Neural crest cell (in vitro differentiated cells): ENCODE measurements around the gene RGS7. TPM values are rescaled to one million over a fixed set of nuclear protein-coding genes. Genes with fewer than 3 reads are reported as not detected.

Experiments
- DNase-seq: peaks from one replicate; pipeline ENCODE4 v3.0.0; 2021; ENCODE audit warnings: low read depth, mixed read lengths, low spot score
- H3K27ac Mint-ChIP-seq: one replicate; pipeline ENCODE4 v1.8.0; 2021; ENCODE audit warnings: mild to moderate bottlenecking, mixed read lengths; ENCODE audit not compliant: unreplicated experiment
- H3K27me3 Mint-ChIP-seq: 2 replicates; pipeline ENCODE4 v1.8.0; 2021; ENCODE audit warnings: low read depth, mild to moderate bottlenecking, mixed read lengths
- H3K36me3 Mint-ChIP-seq: 2 replicates; pipeline ENCODE4 v1.8.0; 2021; ENCODE audit warnings: low read depth, mild to moderate bottlenecking, mixed read lengths
- H3K4me1 Mint-ChIP-seq: 2 replicates; pipeline ENCODE4 v1.8.0; 2021; ENCODE audit warnings: mixed read lengths
- H3K4me3 Mint-ChIP-seq: one replicate; pipeline ENCODE4 v1.8.0; 2021; ENCODE audit warnings: mild to moderate bottlenecking, mixed read lengths
- H3K9me3 Mint-ChIP-seq: 2 replicates; pipeline ENCODE4 v1.8.0; 2021; ENCODE audit warnings: mixed read lengths
- CTCF ChIP-seq: fragments of 200-600 bp; sonication (generic); conservative IDR thresholded peaks from 2 replicates; pipeline ENCODE4 v1.5.0; 2021; ENCODE audit warnings: antibody characterized with exemption, mild to moderate bottlenecking
- total RNA-seq: library from RNA; stranded (reverse); gene quantifications from 2 replicates; pipeline ENCODE4 v1.2.1, GENCODE V29; 2021

The RGS7 gene
- total RNA-seq, 1 donor from 2014 or later: 0.65 TPM

DNA sequence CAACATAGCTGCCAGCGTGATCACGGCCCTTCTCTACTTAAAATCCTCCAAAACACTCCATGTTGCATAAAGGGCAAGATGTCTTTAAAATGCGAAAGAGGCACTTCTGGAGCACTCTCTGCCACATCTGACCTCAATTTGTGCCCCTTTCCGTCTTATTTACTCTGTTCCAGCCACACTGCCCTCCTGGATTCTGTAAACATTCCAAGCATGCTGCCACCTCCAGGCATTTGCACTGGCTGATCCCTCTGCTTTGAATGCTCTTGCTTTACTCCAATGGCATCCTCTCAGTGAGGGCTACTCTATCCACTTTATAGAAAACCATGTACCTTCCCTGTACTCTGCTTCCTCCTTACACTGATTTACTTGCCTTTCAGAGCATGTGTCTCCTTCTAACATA, 5.3 kb upstream of the RGS7 start:
- Mint-ChIP-seq H3K9me3 (no peaks in the 10 kb centered on the region), H3K27ac (no peak overlapping the region), H3K4me1 (peaks cover 3% of the 10 kb centered on the region), H3K4me3 (no peak overlapping the region), H3K27me3 (peaks cover 46% of the 10 kb centered on the region), H3K36me3 (no peaks in the 10 kb centered on the region)
- DNase-seq: no peak
- TF ChIP-seq CTCF: no peak

DNA sequence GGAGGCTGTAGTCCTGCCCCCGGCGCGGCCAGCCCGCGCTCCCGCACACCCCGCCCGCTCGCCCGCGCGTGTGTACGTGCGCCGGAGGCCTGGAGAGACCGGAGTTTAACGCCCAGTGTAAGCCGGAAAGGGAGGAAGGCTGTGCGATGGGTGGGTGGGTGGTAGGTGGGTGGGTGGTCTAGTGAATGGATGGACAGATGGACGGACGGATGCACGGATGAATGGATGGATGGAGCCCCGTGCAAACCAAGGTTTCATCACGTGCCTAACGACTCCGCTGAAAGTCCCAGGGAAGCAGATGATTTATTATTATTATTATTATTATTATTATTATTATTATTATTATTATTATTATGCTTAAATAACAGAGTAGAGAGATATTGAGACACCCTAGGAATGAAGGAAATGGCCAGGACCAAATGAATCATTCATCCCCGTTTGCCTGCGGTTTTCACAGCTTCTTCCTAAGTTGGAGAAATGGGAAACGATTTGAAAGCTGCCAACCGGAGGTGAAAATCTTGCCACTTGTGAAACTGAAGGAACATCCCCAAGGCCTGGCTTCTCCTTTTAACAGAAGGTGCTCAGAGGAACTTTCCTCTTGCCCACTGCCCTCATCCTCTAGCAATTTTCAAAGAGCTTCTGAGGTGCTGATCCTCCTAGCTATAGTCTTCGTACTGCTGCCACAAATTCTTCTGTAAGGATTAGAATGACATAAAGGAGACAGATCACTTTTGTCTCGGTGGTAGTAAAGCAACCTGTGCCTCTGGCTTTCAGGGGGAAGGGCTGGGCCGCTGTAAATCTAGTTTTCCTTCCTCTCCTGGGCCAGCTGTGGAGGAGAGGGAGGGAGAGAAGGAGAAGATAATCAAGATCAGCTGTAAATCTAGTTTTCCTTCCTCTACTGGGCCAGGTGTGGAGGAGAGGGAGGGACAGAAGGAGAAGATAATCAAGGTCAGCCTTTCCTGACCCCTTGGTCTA, 648 bp upstream of the RGS7 start:
- no peak overlapping the region for H3K27ac Mint-ChIP-seq
- no peak for DNase-seq
- peak overlapping the region; percentile 74 for H3K4me3 Mint-ChIP-seq
- peaks cover 81% of the 10 kb centered on the region for H3K27me3 Mint-ChIP-seq
- H3K36me3 Mint-ChIP-seq: no peaks in the 10 kb centered on the region
- no peak for TF ChIP-seq CTCF
- H3K4me1 Mint-ChIP-seq: peaks cover 7% of the 10 kb centered on the region
- H3K9me3 Mint-ChIP-seq: no peaks in the 10 kb centered on the region

GRCh38 chr1:241356187-241356518, 852 bp downstream of the RGS7 start:
- peak overlapping the region; percentile 91 for H3K4me3 Mint-ChIP-seq
- H3K9me3 Mint-ChIP-seq: no peaks in the 10 kb centered on the region
- TF ChIP-seq CTCF: no peak
- H3K27me3 Mint-ChIP-seq: peaks cover 78% of the 10 kb centered on the region
- peaks cover 7% of the 10 kb centered on the region for H3K4me1 Mint-ChIP-seq
- no peak for DNase-seq
- no peaks in the 10 kb centered on the region for H3K36me3 Mint-ChIP-seq
- no peak overlapping the region for H3K27ac Mint-ChIP-seq

DNA sequence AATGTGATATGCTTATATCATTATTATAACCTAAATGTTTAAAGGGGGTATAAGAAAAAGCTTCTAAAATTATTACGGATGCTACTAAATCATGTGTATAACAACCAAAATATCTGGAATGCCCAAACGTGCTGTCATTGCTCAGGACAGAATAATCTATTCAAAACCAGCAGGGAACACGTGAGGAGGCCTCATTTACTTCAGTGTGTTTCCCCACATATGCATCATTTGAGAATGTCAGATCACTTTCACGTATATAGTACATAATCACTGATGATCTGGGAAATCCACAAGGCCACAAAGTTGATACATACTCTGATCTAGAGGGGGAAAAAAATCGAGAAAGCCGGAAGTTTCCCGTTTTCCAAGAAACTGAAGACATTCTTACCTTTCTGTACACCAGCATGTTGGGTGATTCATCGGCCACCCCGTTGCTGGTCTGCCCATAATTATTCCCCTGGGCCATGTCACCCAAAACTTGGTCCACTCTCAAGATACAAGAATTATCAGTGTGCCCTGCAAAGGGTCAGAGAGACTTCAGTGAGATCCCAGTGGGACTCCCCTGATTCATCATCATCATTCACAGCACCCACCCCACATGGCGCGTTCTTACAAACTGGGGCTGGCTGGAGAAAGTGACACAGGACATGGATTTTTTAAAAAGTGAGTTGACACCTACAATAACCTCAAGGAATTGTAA, 1.5 kb downstream of the RGS7 start:
- no peak for DNase-seq
- Mint-ChIP-seq H3K9me3 (no peaks in the 10 kb centered on the region), H3K36me3 (no peaks in the 10 kb centered on the region), H3K4me1 (peaks cover 7% of the 10 kb centered on the region), H3K27me3 (peaks cover 74% of the 10 kb centered on the region), H3K27ac (no peak overlapping the region), H3K4me3 (peak overlapping the region; percentile 79)
- no peak for TF ChIP-seq CTCF

- no peak for TF ChIP-seq CTCF
- no peak overlapping the region for H3K4me3 Mint-ChIP-seq
- H3K9me3 Mint-ChIP-seq: no peaks in the 10 kb centered on the region
- peaks cover 50% of the 10 kb centered on the region for H3K27me3 Mint-ChIP-seq
- no peak overlapping the region for H3K27ac Mint-ChIP-seq
- H3K36me3 Mint-ChIP-seq: no peaks in the 10 kb centered on the region
- no peak for DNase-seq
- H3K4me1 Mint-ChIP-seq: peaks cover 3% of the 10 kb centered on the region
These were observed 4.6 kb downstream of the RGS7 start for GRCh38 chr1:241352401-241352800.
